Measurements from ENCODE around the gene PCDHGA5.
"Not testable (repeated sequence)": the region's sequence is repeated elsewhere in the genome, so short reads cannot be mapped to it uniquely, and the experiment has no call there.

The PCDHGA5 gene

DNA sequence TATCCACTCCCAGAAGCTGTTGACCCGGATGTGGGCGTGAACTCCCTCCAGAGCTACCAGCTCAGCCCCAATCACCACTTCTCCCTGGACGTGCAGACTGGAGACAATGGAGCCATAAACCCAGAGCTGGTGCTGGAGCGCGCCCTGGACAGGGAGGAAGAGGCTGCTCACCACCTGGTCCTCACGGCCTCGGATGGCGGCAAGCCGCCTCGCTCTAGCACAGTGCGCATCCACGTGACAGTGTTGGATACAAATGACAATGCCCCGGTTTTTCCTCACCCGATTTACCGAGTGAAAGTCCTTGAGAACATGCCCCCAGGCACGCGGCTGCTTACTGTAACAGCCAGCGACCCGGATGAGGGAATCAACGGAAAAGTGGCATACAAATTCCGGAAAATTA is 29.3 kb downstream of the PCDHGA5 start:
- Histone ChIP-seq H3K4me1 (ENCODE audit: insufficient read depth, low read length) (no peaks in the 10 kb centered on the region), H3K27me3 (ENCODE audit: control insufficient read depth in 1 of 2, insufficient read depth in 2 of 2, low read length in 2 of 2) (no peaks in the 10 kb centered on the region), H3K9me3 (ENCODE audit: low read length) (peaks cover 69% of the 10 kb centered on the region), H3K36me3 (ENCODE audit: insufficient read depth, low read length) (no peaks in the 10 kb centered on the region), H3K27ac (ENCODE audit: low read depth, low read length) (no peak overlapping the region), H3K9ac (ENCODE audit: low read length) (no peak overlapping the region), H3K4me3 (ENCODE audit: low read depth in 1 of 2, low read length in 2 of 2) (no peak overlapping the region)

DNA sequence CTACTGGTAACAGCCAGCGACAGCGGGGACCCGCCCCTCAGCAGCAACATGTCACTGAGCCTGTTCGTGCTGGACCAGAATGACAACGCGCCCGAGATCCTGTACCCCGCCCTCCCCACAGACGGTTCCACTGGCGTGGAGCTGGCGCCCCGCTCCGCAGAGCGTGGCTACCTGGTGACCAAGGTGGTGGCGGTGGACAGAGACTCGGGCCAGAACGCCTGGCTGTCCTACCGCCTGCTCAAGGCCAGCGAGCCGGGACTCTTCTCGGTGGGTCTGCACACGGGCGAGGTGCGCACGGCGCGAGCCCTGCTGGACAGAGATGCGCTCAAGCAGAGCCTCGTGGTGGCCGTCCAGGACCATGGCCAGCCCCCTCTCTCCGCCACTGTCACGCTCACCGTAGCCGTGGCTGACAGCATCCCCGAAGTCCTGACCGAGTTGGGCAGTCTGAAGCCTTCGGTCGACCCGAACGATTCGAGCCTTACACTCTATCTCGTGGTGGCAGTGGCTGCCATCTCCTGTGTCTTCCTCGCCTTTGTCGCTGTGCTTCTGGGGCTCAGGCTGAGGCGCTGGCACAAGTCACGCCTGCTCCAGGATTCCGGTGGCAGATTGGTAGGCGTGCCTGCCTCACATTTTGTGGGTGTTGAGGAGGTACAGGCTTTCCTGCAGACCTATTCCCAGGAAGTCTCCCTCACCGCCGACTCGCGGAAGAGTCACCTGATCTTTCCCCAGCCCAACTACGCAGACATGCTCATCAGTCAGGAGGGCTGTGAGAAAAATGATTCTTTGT is 30.6 kb downstream of the PCDHGA5 start:
- H3K27me3 ChIP-seq (ENCODE audit: control insufficient read depth in 1 of 2, insufficient read depth in 2 of 2, low read length in 2 of 2); H3K9ac ChIP-seq (ENCODE audit: low read length); H3K4me1 ChIP-seq (ENCODE audit: insufficient read depth, low read length); H3K27ac ChIP-seq (ENCODE audit: low read depth, low read length); H3K4me3 ChIP-seq (ENCODE audit: low read depth in 1 of 2, low read length in 2 of 2); H3K36me3 ChIP-seq (ENCODE audit: insufficient read depth, low read length): not testable (repeated sequence)
- H3K9me3 ChIP-seq (ENCODE audit: low read length): peaks cover 71% of the 10 kb centered on the region

DNA sequence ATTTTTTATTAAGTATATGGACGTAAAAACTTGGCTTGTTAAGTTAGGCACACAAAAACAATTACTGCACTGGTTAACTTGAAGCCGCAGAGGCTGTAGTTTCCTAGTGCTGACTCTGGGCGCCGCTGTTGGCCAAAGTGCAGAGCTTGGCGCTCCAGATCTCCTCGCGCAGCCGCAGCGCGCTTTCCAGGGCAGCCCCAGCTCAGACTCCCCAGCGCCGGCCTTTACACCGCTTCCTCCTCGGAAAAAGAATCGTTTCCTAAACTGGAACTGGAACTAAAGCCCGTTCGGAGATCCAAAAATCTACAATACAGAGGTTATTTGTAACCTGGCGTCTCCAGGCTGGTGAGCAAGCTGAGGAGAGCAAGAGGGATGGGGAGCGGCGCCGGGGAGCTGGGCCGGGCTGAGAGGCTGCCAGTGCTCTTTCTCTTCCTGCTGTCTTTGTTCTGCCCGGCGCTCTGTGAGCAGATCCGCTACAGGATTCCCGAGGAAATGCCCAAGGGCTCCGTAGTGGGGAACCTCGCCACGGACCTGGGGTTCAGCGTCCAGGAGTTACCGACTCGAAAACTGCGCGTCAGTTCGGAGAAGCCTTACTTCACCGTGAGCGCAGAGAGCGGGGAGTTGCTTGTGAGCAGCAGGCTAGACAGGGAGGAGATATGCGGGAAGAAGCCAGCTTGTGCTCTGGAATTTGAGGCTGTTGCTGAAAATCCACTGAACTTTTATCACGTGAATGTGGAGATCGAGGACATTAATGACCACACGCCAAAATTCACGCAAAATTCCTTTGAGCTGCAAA is 34.0 kb downstream of the PCDHGA5 start, which contains the start of gene PCDHGB5:
Gene PCDHGB5 (plus strand): TSS at position 192 of the 796 bp plus-strand sequence. CDS start 181 bp downstream, at position 373.
- peak within 1 kb of the TSS; percentile 20 to 22 for H3K4me3 ChIP-seq (ENCODE audit: low read depth in 1 of 2, low read length in 2 of 2)
- H3K27ac ChIP-seq (ENCODE audit: low read depth, low read length); H3K4me1 ChIP-seq (ENCODE audit: insufficient read depth, low read length); H3K36me3 ChIP-seq (ENCODE audit: insufficient read depth, low read length); H3K9ac ChIP-seq (ENCODE audit: low read length); H3K27me3 ChIP-seq (ENCODE audit: control insufficient read depth in 1 of 2, insufficient read depth in 2 of 2, low read length in 2 of 2): not testable (repeated sequence)
- H3K9me3 ChIP-seq (ENCODE audit: low read length): peaks cover 71% of the 10 kb centered on the region

DNA sequence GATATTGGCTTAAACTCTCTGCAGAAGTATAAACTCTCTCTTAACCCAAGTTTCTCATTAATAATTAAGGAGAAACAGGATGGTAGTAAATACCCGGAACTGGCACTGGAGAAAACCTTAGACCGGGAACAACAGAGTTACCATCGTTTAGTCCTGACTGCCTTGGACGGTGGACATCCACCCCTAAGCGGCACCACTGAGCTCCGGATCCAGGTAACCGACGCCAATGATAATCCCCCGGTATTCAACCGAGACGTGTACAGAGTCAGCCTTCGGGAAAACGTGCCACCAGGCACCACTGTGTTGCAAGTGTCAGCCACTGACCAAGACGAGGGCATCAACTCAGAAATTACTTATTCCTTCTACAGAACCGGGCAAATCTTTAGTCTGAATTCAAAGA is 34.6 kb downstream of the PCDHGA5 start:
- H3K27ac ChIP-seq (ENCODE audit: low read depth, low read length): no peak overlapping the region
- no peaks in the 10 kb centered on the region for H3K27me3 ChIP-seq (ENCODE audit: control insufficient read depth in 1 of 2, insufficient read depth in 2 of 2, low read length in 2 of 2)
- H3K9me3 ChIP-seq (ENCODE audit: low read length): peaks cover 71% of the 10 kb centered on the region
- no peaks in the 10 kb centered on the region for H3K4me1 ChIP-seq (ENCODE audit: insufficient read depth, low read length)
- no peak overlapping the region for H3K9ac ChIP-seq (ENCODE audit: low read length)
- peak overlapping the region in 1 of 2 donors; percentile 22 for H3K4me3 ChIP-seq (ENCODE audit: low read depth in 1 of 2, low read length in 2 of 2)
- H3K36me3 ChIP-seq (ENCODE audit: insufficient read depth, low read length): no peaks in the 10 kb centered on the region

DNA sequence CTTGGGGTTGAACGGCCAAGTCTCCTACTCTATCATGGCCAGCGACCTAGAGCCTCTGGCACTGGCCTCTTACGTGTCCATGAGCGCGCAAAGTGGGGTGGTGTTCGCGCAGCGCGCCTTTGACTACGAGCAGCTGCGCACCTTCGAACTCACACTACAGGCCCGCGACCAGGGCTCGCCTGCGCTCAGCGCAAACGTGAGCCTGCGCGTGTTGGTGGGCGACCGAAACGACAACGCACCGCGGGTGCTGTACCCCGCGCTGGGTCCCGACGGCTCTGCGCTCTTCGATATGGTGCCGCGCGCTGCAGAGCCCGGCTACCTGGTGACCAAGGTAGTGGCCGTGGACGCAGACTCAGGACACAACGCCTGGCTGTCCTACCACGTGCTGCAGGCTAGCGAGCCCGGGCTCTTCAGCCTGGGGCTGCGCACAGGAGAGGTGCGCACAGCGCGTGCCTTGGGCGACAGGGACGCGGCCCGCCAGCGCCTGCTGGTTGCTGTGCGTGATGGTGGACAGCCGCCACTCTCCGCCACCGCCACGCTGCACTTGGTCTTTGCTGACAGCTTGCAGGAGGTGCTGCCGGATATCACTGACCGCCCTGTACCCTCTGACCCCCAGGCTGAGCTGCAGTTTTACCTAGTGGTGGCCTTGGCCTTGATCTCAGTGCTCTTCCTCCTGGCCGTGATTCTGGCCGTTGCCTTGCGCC is 35.7 kb downstream of the PCDHGA5 start:
- H3K9ac ChIP-seq (ENCODE audit: low read length): no peak overlapping the region
- no peaks in the 10 kb centered on the region for H3K36me3 ChIP-seq (ENCODE audit: insufficient read depth, low read length)
- H3K27me3 ChIP-seq (ENCODE audit: control insufficient read depth in 1 of 2, insufficient read depth in 2 of 2, low read length in 2 of 2): no peaks in the 10 kb centered on the region
- H3K4me3 ChIP-seq (ENCODE audit: low read depth in 1 of 2, low read length in 2 of 2): peak overlapping the region; percentile 11 to 22
- no peak overlapping the region for H3K27ac ChIP-seq (ENCODE audit: low read depth, low read length)
- peaks cover 70% of the 10 kb centered on the region for H3K9me3 ChIP-seq (ENCODE audit: low read length)
- no peaks in the 10 kb centered on the region for H3K4me1 ChIP-seq (ENCODE audit: insufficient read depth, low read length)

DNA sequence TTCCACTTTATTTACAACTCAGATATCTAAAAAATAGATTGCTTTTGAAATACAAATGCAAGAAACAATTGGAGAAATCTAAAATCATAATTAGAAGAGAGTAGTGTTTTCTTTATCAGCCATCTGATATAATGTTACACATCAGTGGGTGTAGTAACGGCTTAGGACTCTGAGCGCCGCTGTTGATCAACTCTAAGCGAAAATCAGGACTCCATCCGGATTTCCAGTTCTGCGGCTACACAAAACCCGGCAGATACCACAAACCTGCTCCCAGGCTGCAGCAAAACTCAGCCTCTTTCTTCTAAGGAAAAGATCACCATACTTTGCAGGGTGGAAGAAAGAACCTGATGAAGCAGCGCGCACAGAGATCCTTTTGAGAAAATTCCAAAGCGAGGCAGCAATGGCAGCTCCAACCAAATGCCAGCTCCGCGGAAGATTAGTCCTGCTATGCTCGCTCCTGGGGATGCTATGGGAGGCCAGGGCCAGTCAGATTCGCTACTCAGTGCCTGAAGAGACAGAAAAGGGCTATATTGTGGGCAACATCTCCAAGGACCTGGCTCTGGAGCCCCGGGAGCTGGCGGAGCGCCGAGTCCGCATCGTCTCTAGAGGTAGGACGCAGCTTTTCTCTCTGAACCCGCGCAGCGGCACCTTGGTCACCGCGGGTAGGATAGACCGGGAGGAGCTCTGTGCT is 38.7 kb downstream of the PCDHGA5 start, which contains the start of gene PCDHGA9:
Gene PCDHGA9 (plus strand): TSS at position 226 of the 691 bp plus-strand sequence. CDS start 175 bp downstream, at position 401.
- Histone ChIP-seq H3K9me3 (ENCODE audit: low read length) (peaks cover 73% of the 10 kb centered on the region), H3K27ac (ENCODE audit: low read depth, low read length) (no peak within 1 kb of the TSS), H3K27me3 (ENCODE audit: control insufficient read depth in 1 of 2, insufficient read depth in 2 of 2, low read length in 2 of 2) (no peaks in the 10 kb centered on the region), H3K9ac (ENCODE audit: low read length) (no peak within 1 kb of the TSS), H3K36me3 (ENCODE audit: insufficient read depth, low read length) (no peaks in the 10 kb centered on the region), H3K4me3 (ENCODE audit: low read depth in 1 of 2, low read length in 2 of 2) (peak within 1 kb of the TSS in 1 of 2 donors; percentile 36), H3K4me1 (ENCODE audit: insufficient read depth, low read length) (no peaks in the 10 kb centered on the region)

DNA sequence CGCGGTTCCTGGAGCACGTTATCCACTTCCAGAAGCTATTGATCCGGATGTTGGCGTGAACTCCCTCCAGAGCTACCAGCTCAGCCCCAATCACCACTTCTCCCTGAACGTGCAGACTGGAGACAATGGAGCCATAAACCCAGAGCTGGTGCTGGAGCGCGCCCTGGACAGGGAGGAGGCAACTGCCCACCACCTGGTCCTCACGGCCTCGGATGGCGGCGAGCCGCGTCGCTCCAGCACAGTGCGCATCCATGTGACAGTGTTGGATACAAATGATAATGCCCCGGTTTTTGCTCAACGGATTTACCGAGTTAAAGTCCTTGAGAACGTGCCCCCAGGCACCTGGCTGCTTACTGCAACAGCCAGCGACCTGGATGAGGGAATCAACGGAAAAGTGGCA is 39.4 kb downstream of the PCDHGA5 start:
- H3K27me3 ChIP-seq (ENCODE audit: control insufficient read depth in 1 of 2, insufficient read depth in 2 of 2, low read length in 2 of 2): no peaks in the 10 kb centered on the region
- no peaks in the 10 kb centered on the region for H3K4me1 ChIP-seq (ENCODE audit: insufficient read depth, low read length)
- no peak overlapping the region for H3K27ac ChIP-seq (ENCODE audit: low read depth, low read length)
- peak overlapping the region in 1 of 2 donors; percentile 36 for H3K4me3 ChIP-seq (ENCODE audit: low read depth in 1 of 2, low read length in 2 of 2)
- H3K36me3 ChIP-seq (ENCODE audit: insufficient read depth, low read length): no peaks in the 10 kb centered on the region
- H3K9ac ChIP-seq (ENCODE audit: low read length): no peak overlapping the region
- peaks cover 80% of the 10 kb centered on the region for H3K9me3 ChIP-seq (ENCODE audit: low read length)

DNA sequence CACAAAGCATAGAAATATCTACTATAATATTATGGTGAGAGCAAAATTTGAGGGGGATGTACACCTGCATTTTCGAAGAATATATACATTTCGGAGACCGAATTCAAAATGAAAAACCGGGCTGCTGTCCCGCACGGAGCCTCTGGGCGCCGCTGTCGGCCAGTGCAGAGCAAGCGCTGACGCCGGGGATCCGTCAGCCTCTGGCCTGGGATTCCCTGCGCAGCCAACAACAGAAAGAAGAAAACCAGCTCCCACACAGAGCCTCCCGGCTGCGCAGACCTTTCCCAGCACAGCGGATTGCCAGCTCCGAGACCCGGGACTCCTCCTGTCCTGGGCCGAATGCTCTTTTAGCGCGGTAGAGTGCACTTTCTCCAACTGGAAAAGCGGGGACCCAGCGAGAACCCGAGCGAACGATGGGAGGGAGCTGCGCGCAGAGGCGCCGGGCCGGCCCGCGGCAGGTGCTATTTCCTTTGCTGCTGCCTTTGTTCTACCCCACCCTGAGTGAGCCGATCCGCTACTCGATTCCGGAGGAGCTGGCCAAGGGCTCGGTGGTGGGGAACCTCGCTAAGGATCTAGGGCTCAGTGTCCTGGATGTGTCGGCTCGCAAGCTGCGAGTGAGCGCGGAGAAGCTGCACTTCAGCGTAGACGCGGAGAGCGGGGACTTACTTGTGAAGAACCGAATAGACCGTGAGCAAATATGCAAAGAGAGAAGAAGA is 44.0 kb downstream of the PCDHGA5 start, which contains the start of gene PCDHGB6:
Gene PCDHGB6 (plus strand): TSS at position 232 of the 716 bp plus-strand sequence. CDS start 182 bp downstream, at position 414.
- H3K9ac ChIP-seq (ENCODE audit: low read length); H3K27me3 ChIP-seq (ENCODE audit: control insufficient read depth in 1 of 2, insufficient read depth in 2 of 2, low read length in 2 of 2); H3K4me1 ChIP-seq (ENCODE audit: insufficient read depth, low read length); H3K27ac ChIP-seq (ENCODE audit: low read depth, low read length); H3K36me3 ChIP-seq (ENCODE audit: insufficient read depth, low read length): not testable (repeated sequence)
- peaks cover 86% of the 10 kb centered on the region for H3K9me3 ChIP-seq (ENCODE audit: low read length)
- H3K4me3 ChIP-seq (ENCODE audit: low read depth in 1 of 2, low read length in 2 of 2): peak within 1 kb of the TSS in 1 of 2 donors; percentile 49

DNA sequence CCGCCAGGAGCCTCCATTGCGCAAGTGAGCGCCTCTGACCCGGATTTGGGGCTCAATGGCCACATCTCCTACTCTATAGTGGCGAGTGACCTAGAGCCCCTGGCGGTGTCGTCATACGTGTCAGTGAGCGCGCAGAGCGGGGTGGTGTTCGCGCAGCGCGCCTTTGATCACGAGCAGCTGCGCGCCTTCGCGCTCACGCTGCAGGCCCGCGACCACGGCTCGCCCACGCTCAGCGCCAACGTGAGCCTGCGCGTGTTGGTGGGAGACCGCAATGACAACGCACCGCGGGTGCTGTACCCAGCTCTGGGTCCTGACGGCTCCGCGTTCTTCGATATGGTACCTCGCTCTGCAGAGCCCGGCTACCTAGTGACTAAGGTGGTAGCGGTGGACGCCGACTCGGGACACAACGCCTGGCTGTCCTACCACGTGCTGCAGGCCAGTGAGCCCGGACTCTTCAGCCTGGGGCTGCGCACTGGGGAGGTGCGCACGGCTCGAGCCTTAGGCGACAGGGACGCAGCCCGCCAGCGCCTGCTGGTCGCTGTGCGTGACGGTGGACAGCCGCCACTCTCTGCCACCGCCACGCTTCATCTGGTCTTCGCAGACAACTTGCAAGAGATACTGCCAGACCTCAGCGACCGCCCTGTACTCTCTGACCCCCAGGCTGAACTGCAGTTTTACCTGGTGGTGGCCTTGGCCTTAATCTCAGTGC is 45.8 kb downstream of the PCDHGA5 start:
- Histone ChIP-seq H3K9me3 (ENCODE audit: low read length) (peaks cover 82% of the 10 kb centered on the region), H3K27ac (ENCODE audit: low read depth, low read length) (no peak overlapping the region), H3K36me3 (ENCODE audit: insufficient read depth, low read length) (no peaks in the 10 kb centered on the region), H3K4me3 (ENCODE audit: low read depth in 1 of 2, low read length in 2 of 2) (peak overlapping the region; percentile 11 to 49), H3K4me1 (ENCODE audit: insufficient read depth, low read length) (no peaks in the 10 kb centered on the region), H3K27me3 (ENCODE audit: control insufficient read depth in 1 of 2, insufficient read depth in 2 of 2, low read length in 2 of 2) (no peaks in the 10 kb centered on the region), H3K9ac (ENCODE audit: low read length) (no peak overlapping the region)

DNA sequence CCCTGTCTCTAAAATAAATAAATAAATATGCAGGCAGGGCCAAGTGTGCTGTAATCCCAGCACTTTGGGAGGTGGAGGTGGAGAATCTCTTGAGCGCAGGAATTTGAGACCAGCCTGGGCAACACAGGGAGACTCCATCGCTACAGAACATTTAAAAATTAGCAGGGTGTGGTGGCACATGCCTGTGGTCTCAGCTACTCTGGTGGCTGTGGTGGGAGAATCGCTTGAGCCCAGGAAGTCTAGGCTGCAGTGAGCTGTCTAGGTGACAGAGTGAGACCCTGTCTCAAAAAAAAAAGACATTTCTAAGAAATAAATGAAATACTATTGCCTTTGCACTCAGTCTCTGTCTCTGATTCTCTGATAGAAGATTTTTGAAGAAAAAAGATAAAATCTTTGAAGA is 47.6 kb downstream of the PCDHGA5 start:
- H3K9ac ChIP-seq (ENCODE audit: low read length): no peak overlapping the region
- peak overlapping the region in 1 of 2 donors; percentile 35 for H3K4me3 ChIP-seq (ENCODE audit: low read depth in 1 of 2, low read length in 2 of 2)
- peaks cover 81% of the 10 kb centered on the region for H3K9me3 ChIP-seq (ENCODE audit: low read length)
- H3K27me3 ChIP-seq (ENCODE audit: control insufficient read depth in 1 of 2, insufficient read depth in 2 of 2, low read length in 2 of 2): no peaks in the 10 kb centered on the region
- no peak overlapping the region for H3K27ac ChIP-seq (ENCODE audit: low read depth, low read length)
- H3K36me3 ChIP-seq (ENCODE audit: insufficient read depth, low read length): no peaks in the 10 kb centered on the region
- no peaks in the 10 kb centered on the region for H3K4me1 ChIP-seq (ENCODE audit: insufficient read depth, low read length)

Data from muscle layer of colon (tissue), 2 donors.